ACC112 (cell line): ENCODE data around the gene METTL26.

Experiments used
- H2AFZ ChIP-seq: fragments of 200-600 bp; sonication (generic); one replicate; pipeline ENCODE4 v1.6.0; 2017; ENCODE audit warnings: antibody characterized with exemption, low read length; ENCODE audit not compliant: unreplicated experiment
- H3K27ac ChIP-seq: fragments of 200-600 bp; sonication (generic); 2 replicates; pipeline ENCODE4 v1.5.1; 2014; ENCODE audit warnings: low read depth, mild to moderate bottlenecking, antibody characterized with exemption, low read length, moderate library complexity
- H3K27me3 ChIP-seq: fragments of 200-600 bp; sonication (generic); 2 replicates; pipeline ENCODE4 v1.6.1; 2014; ENCODE audit warnings: mild to moderate bottlenecking, antibody characterized with exemption, low read length, moderate library complexity, mixed read lengths; ENCODE audit not compliant: insufficient read depth
- H3K36me3 ChIP-seq: fragments of 200-600 bp; sonication (generic); 2 replicates; pipeline ENCODE4 v1.6.1; 2016; ENCODE audit warnings: mild to moderate bottlenecking, antibody characterized with exemption, low read length, moderate library complexity, mixed read lengths; ENCODE audit not compliant: insufficient read depth
- H3K4me1 ChIP-seq: fragments of 200-600 bp; sonication (generic); one replicate; pipeline ENCODE4 v1.6.1; 2016; ENCODE audit warnings: low read length, mixed read lengths; ENCODE audit not compliant: insufficient read depth, unreplicated experiment, control insufficient read depth
- H3K4me3 ChIP-seq: fragments of 200-600 bp; sonication (generic); 2 replicates; pipeline ENCODE4 v1.5.1; 2014; ENCODE audit warnings: mild to moderate bottlenecking, low read depth, low read length
- H3K79me2 ChIP-seq: fragments of 200-600 bp; sonication (generic); one replicate; pipeline ENCODE4 v1.6.0; 2016; ENCODE audit warnings: low read length; ENCODE audit not compliant: control insufficient read depth, unreplicated experiment, insufficient read depth

Gene METTL26

DNA sequence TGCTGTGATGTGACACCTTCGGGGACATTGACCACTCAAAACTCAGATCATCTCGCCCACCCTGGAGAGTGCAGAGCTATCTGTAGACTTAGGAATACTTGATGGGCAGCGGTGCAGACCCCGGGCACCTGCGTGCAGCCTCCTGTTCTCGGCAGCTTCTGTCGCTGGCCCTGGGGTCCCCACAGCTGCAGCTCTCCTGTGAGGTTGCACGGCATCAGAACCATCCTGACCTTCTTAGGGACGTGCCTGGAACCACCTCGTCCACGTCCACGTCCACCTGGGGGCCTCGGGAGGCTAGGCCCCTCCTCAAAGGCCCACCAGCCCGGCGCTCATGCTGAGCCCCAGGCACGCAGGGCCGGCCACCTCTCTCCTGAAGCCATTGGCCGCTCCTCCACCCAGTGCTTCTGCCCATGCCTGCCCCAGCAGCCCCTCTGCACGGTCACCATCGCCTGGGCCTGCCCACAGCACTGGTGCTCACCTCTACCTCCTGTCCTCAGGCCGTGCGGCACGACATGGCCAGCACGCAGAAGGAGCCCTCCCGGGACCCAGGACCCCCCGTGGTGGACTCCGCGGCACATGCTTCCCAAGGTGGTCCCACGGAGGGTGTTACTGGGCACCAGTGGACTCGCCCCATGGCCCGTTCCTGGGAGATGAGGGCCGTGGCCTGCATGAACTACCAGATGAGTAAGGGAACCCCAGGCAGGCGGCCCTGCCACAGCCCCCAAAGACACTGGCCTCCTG lies 7.6 kb downstream of the METTL26 start:
- H2AFZ ChIP-seq: no peak overlapping the region
- peaks cover 3% of the 10 kb centered on the region; the same call in 1 of the 2 replicates for H3K36me3 ChIP-seq
- H3K4me1 ChIP-seq: peaks cover 33% of the 10 kb centered on the region
- no peak overlapping the region for H3K4me3 ChIP-seq
- H3K79me2 ChIP-seq: no peaks in the 10 kb centered on the region
- no peaks in the 10 kb centered on the region for H3K27me3 ChIP-seq
- H3K27ac ChIP-seq: no peak overlapping the region

DNA sequence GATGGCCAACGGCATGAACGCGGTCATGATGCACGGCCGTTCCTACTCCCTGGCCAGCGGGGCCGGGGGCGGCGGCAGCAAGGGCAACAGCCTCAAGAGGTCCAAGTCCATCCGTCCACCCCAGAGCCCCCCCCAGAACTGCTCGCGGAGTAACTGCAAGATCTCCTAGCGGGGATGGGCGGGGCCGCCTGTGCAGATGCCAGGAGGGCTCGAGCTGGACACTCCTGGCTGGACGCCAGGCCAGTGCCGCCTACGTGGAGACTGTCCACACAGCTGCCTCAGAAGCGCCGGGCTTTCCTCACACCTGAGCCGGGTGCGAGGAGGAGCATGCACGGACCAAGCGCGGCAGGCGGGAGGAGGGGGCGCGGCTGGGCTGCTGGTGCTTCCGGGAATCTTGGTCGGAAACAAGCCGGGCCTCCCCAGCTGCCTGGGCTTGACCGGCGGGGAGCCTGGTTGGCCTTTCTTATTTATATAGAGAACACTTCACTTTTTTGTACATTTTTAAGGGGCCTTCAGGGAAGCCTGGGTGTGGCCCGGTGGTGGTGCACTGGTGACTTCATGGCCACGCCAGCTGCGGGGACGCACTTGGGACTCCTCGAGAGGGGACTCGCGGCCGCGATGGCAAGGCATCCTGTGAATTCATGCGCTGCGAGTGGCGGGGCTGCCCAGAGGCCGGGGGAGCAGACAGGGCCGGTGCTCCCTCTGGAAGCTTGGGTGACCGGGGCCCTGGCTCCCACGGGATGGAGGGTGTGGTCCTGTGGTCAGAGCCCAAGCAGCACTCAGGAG lies 8.5 kb downstream of the METTL26 start:
- H3K4me3 ChIP-seq: no peak overlapping the region; the same call in 1 of the 2 replicates
- peak overlapping the region; percentile 20; the same call in 1 of the 2 replicates for H3K27ac ChIP-seq
- no peaks in the 10 kb centered on the region for H3K79me2 ChIP-seq
- H3K36me3 ChIP-seq: no peaks in the 10 kb centered on the region
- no peaks in the 10 kb centered on the region for H3K27me3 ChIP-seq
- H3K4me1 ChIP-seq: peaks cover 33% of the 10 kb centered on the region
- H2AFZ ChIP-seq: no peak overlapping the region

- Histone ChIP-seq H3K36me3 (no peaks in the 10 kb centered on the region), H3K4me3 (no peak overlapping the region; the same call in 1 of the 2 replicates), H3K4me1 (peaks cover 33% of the 10 kb centered on the region), H2AFZ (no peak overlapping the region), H3K27ac (peak overlapping the region; percentile 70), H3K27me3 (no peaks in the 10 kb centered on the region), H3K79me2 (no peaks in the 10 kb centered on the region)
These were observed 9.2 kb downstream of the METTL26 start for GRCh38 chr16:626787-627453.

DNA sequence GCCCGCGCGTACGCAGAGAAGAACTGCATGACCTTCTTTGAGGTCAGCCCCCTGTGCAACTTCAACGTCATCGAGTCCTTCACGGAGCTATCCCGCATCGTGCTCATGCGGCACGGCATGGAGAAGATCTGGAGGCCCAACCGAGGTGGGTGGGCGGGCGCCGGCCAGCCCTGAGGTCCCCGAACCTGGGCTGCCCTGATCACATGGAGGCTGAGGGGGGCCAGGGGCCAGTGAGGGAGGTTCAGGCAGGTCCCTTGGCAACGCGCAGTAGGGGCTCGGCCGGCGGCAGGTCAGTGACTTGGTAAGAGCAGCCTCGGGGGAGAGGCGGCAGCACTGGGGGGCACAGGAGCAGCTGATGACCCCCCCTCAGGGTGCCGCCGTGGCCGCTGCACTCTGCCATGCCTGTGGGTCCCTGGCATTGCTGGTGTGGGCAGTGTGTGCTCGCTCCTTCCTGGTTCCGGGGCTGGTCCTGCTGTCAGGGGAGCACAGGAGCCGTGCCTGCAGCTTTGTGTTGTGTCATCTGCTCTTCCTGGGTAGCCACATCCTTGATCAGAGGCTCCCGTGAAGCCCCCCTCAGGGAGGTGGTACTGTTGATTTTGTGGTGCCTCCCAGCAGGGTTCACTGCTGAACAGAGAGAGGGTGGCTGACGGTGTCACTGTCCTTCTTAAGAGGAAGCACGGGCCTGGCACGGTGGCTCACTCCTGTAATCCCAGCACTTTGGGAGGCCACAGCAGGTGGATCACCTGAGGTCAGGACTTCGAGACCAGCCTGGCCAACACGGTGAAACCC lies 9.9 kb downstream of the METTL26 start:
- Histone ChIP-seq H3K4me3 (no peak overlapping the region), H3K4me1 (peaks cover 32% of the 10 kb centered on the region), H2AFZ (no peak overlapping the region), H3K36me3 (no peaks in the 10 kb centered on the region), H3K27ac (peak overlapping the region; percentile 70), H3K27me3 (no peaks in the 10 kb centered on the region), H3K79me2 (no peaks in the 10 kb centered on the region)

DNA sequence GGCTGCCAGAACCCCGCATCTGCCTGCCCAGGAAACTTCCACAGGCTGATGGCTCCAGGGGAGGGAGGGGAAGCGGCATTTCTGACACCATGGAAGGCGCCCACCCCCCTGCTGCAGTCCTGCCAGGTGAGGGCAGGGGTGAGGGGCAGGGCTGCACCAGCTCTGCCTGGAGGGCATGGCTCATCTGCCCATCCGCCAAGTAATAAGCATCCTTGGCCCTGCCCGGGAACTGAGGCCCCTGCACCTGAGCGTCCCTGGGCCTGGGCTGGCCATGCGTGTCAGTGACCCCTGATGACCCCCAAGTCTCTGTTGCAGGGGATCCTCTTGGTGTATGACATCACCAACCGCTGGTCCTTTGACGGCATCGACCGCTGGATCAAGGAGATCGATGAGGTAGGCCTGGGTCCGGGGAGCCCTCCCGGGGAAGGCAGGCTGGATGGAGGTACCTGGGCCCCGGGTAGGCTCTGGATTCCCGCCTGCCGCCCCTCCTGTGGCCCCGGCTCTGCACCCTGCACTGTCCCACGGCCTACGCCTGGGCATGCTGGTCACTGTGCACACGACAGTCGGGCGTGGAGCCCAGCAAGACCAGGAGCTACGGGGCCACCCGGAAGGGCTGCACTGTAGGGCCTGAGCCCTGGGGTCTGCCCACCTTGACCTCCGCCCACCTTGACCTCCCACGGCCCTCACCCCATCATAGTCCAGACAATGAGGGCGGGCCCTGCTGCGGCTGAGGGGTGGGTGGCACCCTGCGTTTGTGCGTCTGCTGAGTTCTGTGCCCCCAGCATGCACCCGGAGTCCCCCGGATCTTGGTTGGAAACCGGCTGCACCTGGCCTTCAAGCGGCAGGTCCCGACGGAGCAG lies 10.8 kb downstream of the METTL26 start:
- Histone ChIP-seq H3K79me2 (no peaks in the 10 kb centered on the region), H2AFZ (no peak overlapping the region), H3K4me1 (peaks cover 24% of the 10 kb centered on the region), H3K27ac (no peak overlapping the region), H3K27me3 (no peaks in the 10 kb centered on the region), H3K4me3 (no peak overlapping the region), H3K36me3 (no peaks in the 10 kb centered on the region)

DNA sequence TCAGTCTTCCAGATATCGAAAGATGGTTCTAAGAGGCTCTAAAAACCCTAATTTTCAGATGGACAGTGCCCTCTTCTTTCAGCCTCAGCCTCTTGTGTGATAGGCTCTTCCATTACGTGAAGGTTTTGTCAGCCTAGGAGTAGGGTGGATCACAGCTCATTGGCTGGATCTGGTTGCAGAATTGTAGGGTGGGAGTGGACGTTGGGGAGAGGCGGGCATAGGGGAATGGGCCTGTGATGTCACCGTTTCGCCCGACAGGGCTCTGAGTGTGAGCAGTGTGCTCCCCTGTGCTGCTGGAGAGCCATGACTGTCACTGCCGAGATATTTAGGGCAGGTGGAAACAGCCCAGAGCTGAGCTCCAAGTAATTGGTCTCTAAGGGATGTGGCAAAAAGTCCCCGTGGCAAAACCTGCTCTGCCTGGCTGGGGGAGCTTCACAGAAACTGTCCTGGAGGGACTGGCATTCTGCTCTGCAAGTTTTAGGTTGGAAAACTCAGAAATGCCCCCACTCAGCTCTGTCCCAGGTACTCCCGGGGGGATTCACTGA lies 11.5 kb downstream of the METTL26 start:
- Histone ChIP-seq H3K36me3 (no peaks in the 10 kb centered on the region), H2AFZ (no peak overlapping the region), H3K79me2 (no peaks in the 10 kb centered on the region), H3K4me3 (no peak overlapping the region), H3K4me1 (peaks cover 18% of the 10 kb centered on the region), H3K27me3 (no peaks in the 10 kb centered on the region), H3K27ac (no peak overlapping the region)

DNA sequence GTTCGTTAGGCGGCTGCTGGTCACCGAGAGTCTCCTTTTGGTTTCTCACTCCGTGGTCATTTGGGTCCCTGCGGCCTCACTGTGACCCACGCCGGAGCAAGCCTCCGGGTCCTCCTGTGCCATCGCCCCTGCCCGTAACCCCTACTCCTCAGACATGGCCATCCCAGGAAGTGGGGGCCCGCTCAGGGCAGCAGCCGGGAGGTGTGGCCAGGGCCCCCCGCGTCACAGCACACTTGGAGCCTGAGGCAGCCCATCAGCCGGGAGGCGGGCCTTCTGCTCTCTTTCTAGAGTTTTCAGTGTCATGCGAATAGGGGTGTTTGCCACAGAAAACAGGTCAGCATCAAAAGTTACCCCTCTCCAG lies 13.2 kb downstream of the METTL26 start:
- H2AFZ ChIP-seq: no peak overlapping the region
- H3K79me2 ChIP-seq: no peaks in the 10 kb centered on the region
- peaks cover 17% of the 10 kb centered on the region for H3K4me1 ChIP-seq
- H3K36me3 ChIP-seq: no peaks in the 10 kb centered on the region
- H3K4me3 ChIP-seq: no peak overlapping the region
- H3K27me3 ChIP-seq: no peaks in the 10 kb centered on the region
- no peak overlapping the region for H3K27ac ChIP-seq

GRCh38 chr16:621526-622105 lies 14.5 kb downstream of the METTL26 start:
- no peak overlapping the region for H3K27ac ChIP-seq
- no peaks in the 10 kb centered on the region for H3K36me3 ChIP-seq
- no peak overlapping the region for H2AFZ ChIP-seq
- no peak overlapping the region for H3K4me3 ChIP-seq
- peaks cover 7% of the 10 kb centered on the region for H3K4me1 ChIP-seq
- no peaks in the 10 kb centered on the region for H3K27me3 ChIP-seq
- H3K79me2 ChIP-seq: no peaks in the 10 kb centered on the region

DNA sequence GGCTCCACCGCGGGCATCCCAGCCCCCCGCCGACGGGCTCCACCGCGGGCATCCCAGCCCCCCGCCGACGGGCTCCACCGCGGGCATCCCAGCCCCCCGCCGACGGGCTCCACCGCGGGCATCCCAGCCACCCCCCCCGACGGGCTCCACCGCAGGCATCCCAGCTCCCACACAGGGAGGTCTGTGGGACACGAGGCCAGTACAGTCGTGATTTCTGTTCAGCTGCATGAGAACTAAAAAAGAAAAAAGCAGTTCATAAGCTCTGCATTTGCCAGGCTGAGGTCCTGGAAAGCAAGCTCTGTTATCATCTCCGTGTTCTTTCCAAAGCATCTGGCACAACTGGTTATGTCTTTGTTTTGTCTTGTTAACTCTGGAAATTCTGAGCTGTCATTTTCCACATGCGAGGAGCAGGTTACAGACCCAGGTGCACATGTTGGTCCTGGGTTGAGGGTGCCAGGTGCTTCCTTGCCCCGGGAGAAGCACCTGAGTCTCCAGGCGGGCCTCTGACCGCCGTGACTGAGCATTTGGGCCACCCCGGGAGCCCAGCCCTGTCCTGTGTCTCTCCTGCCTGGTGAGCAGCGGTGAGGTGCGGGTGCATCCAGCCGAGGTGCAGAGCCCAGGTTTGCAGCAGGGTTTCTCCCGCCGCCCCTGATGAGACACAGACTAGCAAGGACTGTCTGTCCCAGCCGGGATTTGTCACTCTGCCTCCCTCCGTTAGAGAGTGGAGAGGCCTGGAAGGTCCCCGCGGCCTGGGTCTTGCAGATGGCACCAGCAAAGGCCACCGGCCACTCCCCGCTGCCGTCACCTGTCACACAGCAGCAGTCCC lies 15.2 kb downstream of the METTL26 start:
- Histone ChIP-seq H3K27ac (no peak overlapping the region), H3K36me3 (no peaks in the 10 kb centered on the region), H2AFZ (no peak overlapping the region), H3K79me2 (no peaks in the 10 kb centered on the region), H3K4me3 (no peak overlapping the region), H3K27me3 (no peaks in the 10 kb centered on the region), H3K4me1 (no peaks in the 10 kb centered on the region)
